GM18868 (cell line): ENCODE data around the gene LZTFL1.

Experiments used
- ATAC-seq: cut with Tn5 transposase; IDR thresholded peaks from one replicate; pipeline ENCODE4 v1.9.1; 2021; ENCODE audit warnings: mild to moderate bottlenecking, moderate library complexity; ENCODE audit not compliant: unreplicated experiment

Gene LZTFL1, protein sequence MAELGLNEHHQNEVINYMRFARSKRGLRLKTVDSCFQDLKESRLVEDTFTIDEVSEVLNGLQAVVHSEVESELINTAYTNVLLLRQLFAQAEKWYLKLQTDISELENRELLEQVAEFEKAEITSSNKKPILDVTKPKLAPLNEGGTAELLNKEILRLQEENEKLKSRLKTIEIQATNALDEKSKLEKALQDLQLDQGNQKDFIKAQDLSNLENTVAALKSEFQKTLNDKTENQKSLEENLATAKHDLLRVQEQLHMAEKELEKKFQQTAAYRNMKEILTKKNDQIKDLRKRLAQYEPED

GRCh38 chr3:45841757-45842491 is at the start of gene LZTFL1:
Gene LZTFL1, minus strand, starts transcription at chr3:45842119. Its CDS starts 128 bp downstream, at chr3:45841991.
- ATAC-seq, result peak; percentile 94

DNA sequence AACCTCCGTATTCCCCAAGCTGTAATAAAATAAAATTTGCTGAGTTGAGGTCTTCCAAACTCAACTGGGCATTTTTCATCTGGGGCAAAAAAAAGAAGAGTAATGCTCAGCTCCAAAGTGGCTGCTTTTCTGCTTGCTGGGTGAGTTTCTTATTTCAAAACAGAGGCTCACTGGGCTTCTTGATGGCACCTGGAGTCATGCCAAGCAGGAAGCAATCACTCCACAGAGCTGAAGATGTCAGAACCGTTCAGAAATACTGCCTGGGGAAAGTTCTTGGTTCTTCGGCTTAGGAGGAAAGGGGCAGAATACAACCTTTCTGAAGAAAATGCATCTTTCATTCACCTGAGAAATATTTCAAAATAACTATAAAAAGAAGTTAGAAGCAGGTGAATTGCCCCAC is 48.5 kb upstream of the LZTFL1 start:
- ATAC-seq, result no peak

- no peak for ATAC-seq
Observed at GRCh38 chr3:45889337-45889736, 47.4 kb upstream of the LZTFL1 start.

DNA sequence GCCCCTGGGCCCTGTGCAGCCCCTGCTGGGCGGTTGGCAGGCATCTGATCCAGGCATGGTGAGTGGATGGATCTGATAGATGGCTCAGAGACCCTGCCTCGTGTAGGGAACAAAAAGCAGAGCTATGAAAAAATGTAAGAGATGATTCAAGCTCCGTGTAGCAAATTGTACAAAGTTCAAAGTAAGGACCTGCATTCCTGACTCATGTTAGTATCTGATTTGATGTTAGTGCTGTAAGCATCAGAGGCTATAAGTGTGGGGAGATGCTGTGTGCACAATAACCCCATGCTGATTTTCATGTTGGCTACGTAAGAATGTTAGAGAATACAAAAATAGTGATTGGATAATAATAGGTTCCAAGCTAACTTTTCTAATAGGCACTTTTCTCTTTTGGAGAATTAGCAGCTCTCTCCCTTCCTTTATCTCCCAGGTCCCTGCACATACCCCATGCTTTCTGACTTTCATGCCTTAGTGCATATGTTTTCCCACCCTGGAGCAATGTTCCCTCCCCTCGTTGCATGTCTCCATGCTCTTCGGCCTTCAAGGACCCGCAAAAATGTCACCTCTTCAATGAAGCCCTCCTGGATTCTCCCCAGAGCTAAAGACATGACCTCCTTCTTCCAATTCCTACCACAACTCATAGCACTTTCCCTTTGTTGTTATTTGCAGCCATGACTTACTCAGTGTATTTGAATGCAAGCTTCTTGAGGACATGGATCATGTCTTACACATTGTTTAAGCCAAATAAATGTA is 46.0 kb upstream of the LZTFL1 start:
- ATAC-seq, result no peak

DNA sequence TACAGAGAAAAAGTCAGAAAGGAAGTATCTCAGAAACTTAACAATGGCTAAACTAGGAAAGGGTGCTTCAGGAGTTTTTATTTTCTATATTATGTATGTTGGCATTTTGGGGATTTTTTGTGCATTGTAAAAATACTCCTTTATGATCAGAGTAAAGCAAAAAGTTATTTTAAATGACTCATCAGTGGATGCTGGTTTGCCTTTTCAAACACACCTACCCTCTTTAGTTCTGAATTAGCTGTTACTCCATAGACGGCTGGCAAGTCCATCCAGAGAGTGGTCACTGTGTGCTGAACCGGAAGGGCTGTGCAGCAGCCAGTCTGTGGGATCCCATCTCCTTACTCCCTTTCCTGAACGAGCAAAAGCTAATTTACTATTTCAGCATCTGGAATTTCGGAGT is 45.4 kb upstream of the LZTFL1 start:
- no peak for ATAC-seq

GRCh38 chr3:45885979-45886705 is 44.2 kb upstream of the LZTFL1 start, which contains the start of gene CCR9:
Gene CCR9, plus strand, starts transcription at chr3:45886543. Its CDS starts 8,391 bp downstream, at chr3:45894934.
- no peak for ATAC-seq

DNA sequence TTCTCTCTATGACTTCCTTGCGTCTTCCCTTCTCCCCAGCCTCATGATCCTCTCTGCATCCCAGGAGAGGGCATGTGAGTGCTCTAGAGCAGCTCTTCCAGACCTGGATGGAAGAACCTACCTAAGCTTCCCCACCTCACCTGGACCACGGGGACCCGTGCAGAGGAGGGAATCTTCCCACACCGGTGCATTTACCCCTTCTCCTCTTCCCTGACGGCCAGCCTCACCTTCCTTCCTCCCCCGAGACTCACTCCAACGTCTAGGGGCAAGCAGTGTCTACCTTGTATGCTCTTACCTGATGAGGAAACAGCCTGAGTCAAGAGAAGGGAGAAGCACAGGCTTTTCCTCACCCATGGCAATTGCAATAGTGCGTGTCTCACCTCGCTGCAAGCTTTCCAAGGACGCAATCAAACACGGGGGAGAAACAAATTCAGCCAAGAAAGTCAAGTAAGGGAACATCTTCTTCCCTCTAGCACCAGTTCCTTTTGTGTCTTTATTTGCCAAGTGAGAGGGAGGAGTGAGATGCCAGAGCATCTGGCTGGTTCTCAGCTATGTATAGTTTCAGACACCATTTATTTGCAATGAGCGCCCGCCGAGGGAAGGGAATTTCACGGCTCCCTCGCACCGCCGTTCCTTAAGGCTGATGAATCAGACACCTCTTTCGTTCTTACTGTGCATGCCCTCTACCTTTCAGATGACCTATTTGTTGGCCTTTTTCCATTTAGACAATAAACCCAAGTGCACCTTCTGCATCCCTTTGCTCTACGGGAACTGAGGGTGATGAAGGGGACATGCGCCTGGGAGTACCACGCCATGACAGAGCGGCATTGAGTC is 42.7 kb upstream of the LZTFL1 start:
- no peak for ATAC-seq

GRCh38 chr3:45881078-45882022 is 39.4 kb upstream of the LZTFL1 start:
- ATAC-seq, result no peak

GRCh38 chr3:45880725-45881077 is 38.8 kb upstream of the LZTFL1 start:
- no peak for ATAC-seq

- no peak for ATAC-seq
Observed at GRCh38 chr3:45878124-45878523, 36.2 kb upstream of the LZTFL1 start.

GRCh38 chr3:45874677-45875346 is 32.9 kb upstream of the LZTFL1 start:
- no peak for ATAC-seq

DNA sequence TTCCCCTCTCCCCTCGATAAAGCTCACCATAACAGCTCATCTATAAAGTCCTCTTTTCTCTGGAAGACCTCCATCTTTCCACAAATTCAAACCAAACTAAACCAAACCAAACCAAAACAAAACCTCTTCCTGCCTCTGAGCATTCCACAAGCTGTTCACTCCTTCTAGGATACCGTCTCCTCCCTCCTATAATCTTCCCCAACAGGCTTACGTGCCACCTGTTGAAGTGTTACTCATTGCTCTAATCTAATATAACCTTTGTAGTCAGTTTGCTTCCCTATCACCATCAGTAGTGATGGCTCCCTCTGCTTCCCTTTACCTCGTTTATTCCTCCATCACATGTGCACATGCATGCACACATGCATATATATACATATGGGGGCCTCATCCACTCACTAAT is 31.7 kb upstream of the LZTFL1 start:
- ATAC-seq, result no peak

- ATAC-seq, result no peak
Observed at GRCh38 chr3:45873036-45873435, 31.1 kb upstream of the LZTFL1 start.

DNA sequence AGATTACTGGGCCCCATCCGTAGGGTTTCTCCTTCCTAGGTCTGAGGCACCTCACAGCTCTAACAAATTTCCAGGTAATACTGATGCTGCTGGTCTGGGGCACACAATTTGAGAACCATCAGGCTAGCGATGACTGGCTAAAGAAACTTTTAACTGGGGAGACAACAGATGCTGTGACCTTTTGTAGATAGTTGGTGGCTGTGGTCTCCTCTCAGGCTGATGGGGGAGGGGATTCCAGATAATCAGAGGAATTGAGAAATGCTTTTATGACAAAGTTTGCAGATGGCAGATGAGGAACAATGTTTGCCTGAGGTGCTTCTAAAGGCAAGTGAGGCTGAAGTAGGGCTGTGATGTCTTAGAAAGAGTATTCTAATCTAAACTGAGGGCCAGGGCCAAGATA is 30.6 kb upstream of the LZTFL1 start:
- no peak for ATAC-seq

GRCh38 chr3:45871780-45872179 is 29.9 kb upstream of the LZTFL1 start:
- no peak for ATAC-seq

- no peak for ATAC-seq
Observed at GRCh38 chr3:45870099-45870498, 28.2 kb upstream of the LZTFL1 start.

DNA sequence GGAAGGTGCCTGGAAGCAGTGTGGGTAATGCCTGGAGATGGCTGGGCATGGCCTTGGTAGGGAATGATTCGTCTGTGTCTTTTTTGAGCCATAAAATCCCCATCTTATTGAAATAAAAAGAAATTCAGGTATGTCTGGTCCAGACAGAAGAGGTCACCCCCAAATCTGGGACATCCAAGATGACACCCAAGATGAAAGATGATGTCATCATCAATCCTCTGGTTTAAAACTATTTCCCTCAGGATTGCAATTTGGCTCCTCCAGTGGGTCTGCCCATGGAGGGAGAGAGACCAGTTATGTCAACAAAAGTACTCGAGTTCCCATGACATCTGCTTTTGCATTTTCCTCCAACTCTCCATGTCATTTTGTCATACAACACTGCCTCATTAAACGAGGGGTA is 27.7 kb upstream of the LZTFL1 start:
- no peak for ATAC-seq

GRCh38 chr3:45868650-45869049 is 26.7 kb upstream of the LZTFL1 start:
- no peak for ATAC-seq

DNA sequence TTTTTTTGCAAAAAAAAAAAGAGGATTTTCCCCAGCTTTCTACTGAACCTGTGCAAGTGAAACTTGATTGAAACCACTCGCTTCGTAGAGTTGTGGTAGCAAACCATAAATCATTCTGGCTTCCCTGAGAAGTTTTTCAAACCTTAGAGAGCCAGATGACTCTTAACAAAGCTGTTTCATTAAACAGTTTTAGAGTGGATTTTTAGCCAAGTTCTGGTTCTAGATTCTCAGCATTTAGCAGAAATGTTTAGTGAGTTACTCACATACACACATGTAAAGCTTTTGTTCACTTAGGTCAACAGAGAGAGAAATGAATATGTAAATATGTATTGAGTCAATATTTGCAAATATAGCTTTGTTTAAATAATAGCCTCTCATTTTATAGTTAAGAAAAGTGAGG is 26.3 kb upstream of the LZTFL1 start:
- no peak for ATAC-seq
